Caco-2 (cell line): ENCODE measurements around the gene PDE11A. TPM values are rescaled to one million over a fixed set of nuclear protein-coding genes. Genes with fewer than 3 reads are reported as not detected.

ENCODE experiments used
- BruUV-seq: library from RNA; stranded (reverse); fragments of 400-500 nt; replicated peaks from 2 replicates; lab custom pipeline; 2021; lab: Mats Ljungman, UMichigan
- CTCF ChIA-PET: fragments of 300-600 bp; sonication (Branson Sonifier 250); formaldehyde crosslinking; loops from one replicate; lab custom pipeline; 2022; ENCODE audit warnings: antibody characterized with exemption; lab: Charles Lee
- POLR2A ChIA-PET: fragments of 300-600 bp; sonication (Branson Sonifier 250); formaldehyde crosslinking; loops from one replicate; lab custom pipeline; 2022; ENCODE audit warnings: antibody characterized with exemption; lab: Charles Lee
- DNase-seq, 2 experiments: peaks; one replicate each; pipeline versions ENCODE4 v3.0.0 to v3.0.0-alpha.2; 2020 to 2022
- H3K27me3 ChIP-seq: replicated peaks from 2 replicates; pipeline ENCODE4 v1.6.0; 2011; ENCODE audit warnings: low read length; ENCODE audit not compliant: control insufficient read depth, insufficient read depth
- H3K36me3 ChIP-seq: 2 replicates; pipeline ENCODE4 v1.5.1; 2011; ENCODE audit warnings: low read length; ENCODE audit not compliant: control insufficient read depth, insufficient read depth
- H3K4me1 ChIP-seq: fragments of 250-450 bp; sonication (Bioruptor Pico); 2 replicates; pipeline ENCODE4 v1.5.1; 2020; ENCODE audit warnings: mild to moderate bottlenecking
- H3K4me3 ChIP-seq: 2 replicates; pipeline ENCODE4 v1.5.1; 2011; ENCODE audit warnings: low read depth, mild to moderate bottlenecking, control low read depth, low read length
- H3K9me3 ChIP-seq: fragments of 250-450 bp; sonication (Bioruptor Pico); 2 replicates; pipeline ENCODE4 v1.5.1; 2020; ENCODE audit warnings: mild to moderate bottlenecking, moderate library complexity
- H3K27ac Mint-ChIP-seq: one replicate; pipeline ENCODE4 v1.8.0; 2022; ENCODE audit warnings: mixed read lengths; ENCODE audit not compliant: unreplicated experiment
- H3K27me3 Mint-ChIP-seq: one replicate; pipeline ENCODE4 v1.8.0; 2022; ENCODE audit warnings: mixed read lengths; ENCODE audit not compliant: insufficient read depth, unreplicated experiment
- H3K36me3 Mint-ChIP-seq: one replicate; pipeline ENCODE4 v1.8.0; 2022; ENCODE audit warnings: mild to moderate bottlenecking, mixed read lengths; ENCODE audit not compliant: insufficient read depth, unreplicated experiment
- H3K4me1 Mint-ChIP-seq: one replicate; pipeline ENCODE4 v1.8.0; 2022; ENCODE audit warnings: low read depth, mixed read lengths; ENCODE audit not compliant: unreplicated experiment
- H3K4me3 Mint-ChIP-seq: one replicate; pipeline ENCODE4 v1.8.0; 2022; ENCODE audit warnings: mild to moderate bottlenecking, moderate library complexity, mixed read lengths; ENCODE audit not compliant: unreplicated experiment
- H3K9me3 Mint-ChIP-seq: one replicate; pipeline ENCODE4 v1.8.0; 2022; ENCODE audit warnings: mixed read lengths; ENCODE audit not compliant: unreplicated experiment
- intact Hi-C: fragments of 100-400 bp; cut with micrococcal nuclease; formaldehyde crosslinking; loops from one replicate; pipeline ENCODE4 v1.10.0; 2022; ENCODE audit not compliant: unreplicated experiment
- total RNA-seq: library from RNA; stranded (reverse); gene quantifications from 2 replicates; pipeline ENCODE4 v1.2.3, GENCODE V29; 2022
- TF ChIP-seq, protein P1 (sequence below), 2 experiments: fragments of 200-600 bp in 1 of 2; IDR thresholded peaks; 1 replicate in 1 of 2; 2 replicates in 1 of 2; pipeline versions ENCODE4 v1.5.1 to v1.8.0; 2011 to 2022; ENCODE audit warnings: antibody characterized with exemption in 1 of 2, control low read depth in 1 of 2, inconsistent platforms in 1 of 2, low read depth in 1 of 2, low read length in 1 of 2, mild to moderate bottlenecking in 1 of 2, moderate library complexity in 1 of 2; ENCODE audit not compliant: insufficient read depth in 1 of 2, severe bottlenecking in 1 of 2, unreplicated experiment in 1 of 2

The PDE11A gene
- total RNA-seq, 1 experiment from 2014 or later = 0.25 TPM

DNA sequence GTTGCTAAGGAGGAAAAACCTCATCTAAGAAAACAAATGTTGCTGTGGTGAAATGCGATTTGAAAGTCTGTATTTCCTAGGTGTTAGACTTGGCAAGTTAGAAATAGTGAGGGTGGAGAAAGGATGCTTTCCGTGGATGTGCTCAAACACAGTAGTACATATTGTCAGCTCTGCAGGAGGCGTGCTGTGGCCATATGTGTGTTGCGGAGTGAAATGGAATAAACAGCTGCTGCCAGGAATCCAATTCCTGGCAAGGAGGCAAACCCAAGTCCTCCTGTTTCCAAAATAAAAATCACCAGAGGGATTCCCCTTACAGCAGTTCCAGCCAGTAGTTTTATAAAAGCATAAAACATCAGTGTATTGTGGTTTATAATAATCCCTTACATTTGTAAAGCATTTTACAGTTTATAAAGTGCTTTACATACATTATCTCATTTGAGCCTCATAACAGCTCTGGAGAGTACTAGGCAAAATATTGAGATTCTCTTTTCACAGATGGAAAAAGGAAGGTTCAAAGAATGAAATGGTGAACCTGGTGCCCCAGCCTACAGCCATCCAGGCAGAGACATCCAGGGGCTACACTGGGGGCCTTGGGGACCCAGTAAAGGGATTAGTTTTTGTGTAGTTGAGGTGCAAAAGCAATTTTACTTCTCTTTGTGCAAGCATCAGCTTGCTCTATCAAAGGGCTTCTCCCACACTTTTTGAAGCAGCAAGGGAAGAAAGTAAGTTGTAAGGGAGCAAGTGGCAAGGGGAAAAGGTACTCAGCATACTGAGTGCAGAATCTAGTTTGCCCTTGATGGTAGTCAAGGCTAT is 474.0 kb downstream of the PDE11A start:
- Histone ChIP-seq H3K4me1 (peaks cover 31% of the 10 kb centered on the region), H3K27me3 (no peaks in the 10 kb centered on the region), H3K9me3 (peaks cover 13% of the 10 kb centered on the region), H3K36me3 (no peaks in the 10 kb centered on the region; the same call in none of the 2 replicates), H3K4me3 (no peak overlapping the region)
- H3K36me3 Mint-ChIP-seq = no peaks in the 10 kb centered on the region
- no peak overlapping the region for H3K4me3 Mint-ChIP-seq
- no peaks in the 10 kb centered on the region for H3K27me3 Mint-ChIP-seq
- TF ChIP-seq, protein P1, sequence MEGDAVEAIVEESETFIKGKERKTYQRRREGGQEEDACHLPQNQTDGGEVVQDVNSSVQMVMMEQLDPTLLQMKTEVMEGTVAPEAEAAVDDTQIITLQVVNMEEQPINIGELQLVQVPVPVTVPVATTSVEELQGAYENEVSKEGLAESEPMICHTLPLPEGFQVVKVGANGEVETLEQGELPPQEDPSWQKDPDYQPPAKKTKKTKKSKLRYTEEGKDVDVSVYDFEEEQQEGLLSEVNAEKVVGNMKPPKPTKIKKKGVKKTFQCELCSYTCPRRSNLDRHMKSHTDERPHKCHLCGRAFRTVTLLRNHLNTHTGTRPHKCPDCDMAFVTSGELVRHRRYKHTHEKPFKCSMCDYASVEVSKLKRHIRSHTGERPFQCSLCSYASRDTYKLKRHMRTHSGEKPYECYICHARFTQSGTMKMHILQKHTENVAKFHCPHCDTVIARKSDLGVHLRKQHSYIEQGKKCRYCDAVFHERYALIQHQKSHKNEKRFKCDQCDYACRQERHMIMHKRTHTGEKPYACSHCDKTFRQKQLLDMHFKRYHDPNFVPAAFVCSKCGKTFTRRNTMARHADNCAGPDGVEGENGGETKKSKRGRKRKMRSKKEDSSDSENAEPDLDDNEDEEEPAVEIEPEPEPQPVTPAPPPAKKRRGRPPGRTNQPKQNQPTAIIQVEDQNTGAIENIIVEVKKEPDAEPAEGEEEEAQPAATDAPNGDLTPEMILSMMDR (IDR thresholded peaks at IDR 0.05; ENCODE audit: insufficient read depth in 1 of 2, low read depth in 1 of 2, low read length in 1 of 2, severe bottlenecking in 1 of 2, unreplicated experiment in 1 of 2) = no peak
- ChIA-PET POLR2A (no interaction called here), CTCF (no interaction called here)
- no TSS peak for BruUV-seq
- H3K4me1 Mint-ChIP-seq = peaks cover 27% of the 10 kb centered on the region
- no peak overlapping the region for H3K27ac Mint-ChIP-seq
- H3K9me3 Mint-ChIP-seq = peaks cover 9% of the 10 kb centered on the region
- no peak for DNase-seq
- intact Hi-C loops = no loop called here

DNA sequence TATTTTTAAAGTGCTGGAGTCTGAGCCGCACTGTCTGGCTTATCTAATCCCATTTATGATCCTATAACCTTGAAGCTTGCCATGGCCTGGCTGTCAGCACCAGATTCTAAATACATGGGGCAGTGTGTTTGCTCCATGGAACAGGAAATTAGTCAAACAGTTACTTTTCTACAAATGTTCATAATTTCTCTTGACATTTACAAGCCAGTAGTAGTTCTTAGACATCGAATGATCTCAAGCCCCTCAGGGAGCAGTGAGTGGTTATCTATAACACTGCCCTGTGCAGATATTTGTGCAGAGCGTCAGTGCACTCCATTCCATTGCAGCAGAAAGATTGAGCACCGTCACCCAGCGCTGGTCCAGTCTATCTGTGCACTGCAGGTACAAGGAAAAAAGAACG is 474.8 kb downstream of the PDE11A start:
- intact Hi-C loops = no loop called here
- no peak overlapping the region for H3K27ac Mint-ChIP-seq
- peaks cover 13% of the 10 kb centered on the region for H3K9me3 ChIP-seq
- H3K27me3 Mint-ChIP-seq = no peaks in the 10 kb centered on the region
- no peaks in the 10 kb centered on the region for H3K27me3 ChIP-seq
- peaks cover 9% of the 10 kb centered on the region for H3K9me3 Mint-ChIP-seq
- TF ChIP-seq, protein P1 (IDR thresholded peaks at IDR 0.05; ENCODE audit: insufficient read depth in 1 of 2, low read depth in 1 of 2, low read length in 1 of 2, severe bottlenecking in 1 of 2, unreplicated experiment in 1 of 2) = no peak
- CTCF ChIA-PET = no interaction called here
- peaks cover 27% of the 10 kb centered on the region for H3K4me1 Mint-ChIP-seq
- peaks cover 31% of the 10 kb centered on the region for H3K4me1 ChIP-seq
- H3K36me3 ChIP-seq = no peaks in the 10 kb centered on the region; the same call in none of the 2 replicates
- H3K4me3 ChIP-seq = no peak overlapping the region
- H3K4me3 Mint-ChIP-seq = no peak overlapping the region
- H3K36me3 Mint-ChIP-seq = no peaks in the 10 kb centered on the region
- DNase-seq = no peak
- no TSS peak for BruUV-seq
- POLR2A ChIA-PET = no interaction called here

DNA sequence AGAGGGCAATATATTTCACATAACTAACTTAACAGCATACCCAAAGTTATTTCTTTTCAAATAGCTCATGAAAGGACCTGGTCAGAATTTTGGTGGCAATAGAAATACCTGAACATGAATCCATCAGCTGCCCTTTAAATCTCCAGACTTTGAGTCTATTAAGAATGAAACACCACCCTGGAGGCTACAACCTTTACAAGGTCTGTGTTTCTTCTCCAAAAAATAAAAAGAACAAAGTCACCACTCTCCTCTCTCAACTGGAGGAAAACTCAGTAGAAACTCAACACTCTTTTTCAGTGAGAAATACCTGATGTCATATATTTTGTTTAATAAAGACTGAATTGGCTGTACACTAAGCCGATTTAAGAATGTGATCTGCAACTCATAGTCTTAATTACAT is 475.7 kb downstream of the PDE11A start:
- Mint-ChIP-seq H3K27ac (no peak overlapping the region), H3K4me1 (peaks cover 20% of the 10 kb centered on the region), H3K27me3 (no peaks in the 10 kb centered on the region), H3K4me3 (no peak overlapping the region), H3K36me3 (no peaks in the 10 kb centered on the region), H3K9me3 (peaks cover 9% of the 10 kb centered on the region)
- Histone ChIP-seq H3K27me3 (no peaks in the 10 kb centered on the region), H3K4me1 (peaks cover 26% of the 10 kb centered on the region), H3K4me3 (no peak overlapping the region), H3K36me3 (no peaks in the 10 kb centered on the region; the same call in none of the 2 replicates), H3K9me3 (peaks cover 13% of the 10 kb centered on the region)
- intact Hi-C loops = no loop called here
- no peak for DNase-seq
- CTCF ChIA-PET = no interaction called here
- POLR2A ChIA-PET = no interaction called here
- TF ChIP-seq, protein P1 (IDR thresholded peaks at IDR 0.05; ENCODE audit: insufficient read depth in 1 of 2, low read depth in 1 of 2, low read length in 1 of 2, severe bottlenecking in 1 of 2, unreplicated experiment in 1 of 2) = no peak
- no TSS peak for BruUV-seq
